ENCODE measurements around the gene KIF6. TPM values are rescaled to one million over a fixed set of nuclear protein-coding genes. Genes with fewer than 3 reads are reported as not detected.

KIF6 gene
- total RNA-seq, 1 donor from 2014 or later: 2.9 TPM

- H3K4me3 Mint-ChIP-seq (ENCODE audit: low read depth): no peak overlapping the region
These were observed 303.0 kb downstream of the KIF6 start for GRCh38 chr6:39422238-39422637.

GRCh38 chr6:39421383-39422225, 303.6 kb downstream of the KIF6 start:
- no peak overlapping the region for H3K4me3 Mint-ChIP-seq (ENCODE audit: low read depth)
- H3K27me3 Mint-ChIP-seq: peaks cover 2% of the 10 kb centered on the region
- no peaks in the 10 kb centered on the region for H3K36me3 Mint-ChIP-seq (ENCODE audit: insufficient read depth)
- no peak for TF ChIP-seq CTCF (IDR thresholded peaks at IDR 0.05; ENCODE audit: unreplicated experiment)
- no peaks in the 10 kb centered on the region for H3K4me1 Mint-ChIP-seq (ENCODE audit: low read depth)
- H3K27ac Mint-ChIP-seq: no peak overlapping the region
- DNase-seq (ENCODE audit: low spot score, unreplicated experiment): no peak
- no peaks in the 10 kb centered on the region for H3K9me3 Mint-ChIP-seq (ENCODE audit: low read depth)

More at GRCh38 chr6:39422238-39422637, 303.0 kb downstream of the KIF6 start:
- Mint-ChIP-seq H3K4me1 (ENCODE audit: low read depth) (no peaks in the 10 kb centered on the region), H3K27ac (no peak overlapping the region), H3K36me3 (ENCODE audit: insufficient read depth) (no peaks in the 10 kb centered on the region), H3K27me3 (peaks cover 2% of the 10 kb centered on the region), H3K9me3 (ENCODE audit: low read depth) (no peaks in the 10 kb centered on the region)
- TF ChIP-seq CTCF (IDR thresholded peaks at IDR 0.05; ENCODE audit: unreplicated experiment): no peak
- no peak for DNase-seq (ENCODE audit: low spot score, unreplicated experiment)

- Mint-ChIP-seq H3K4me3 (ENCODE audit: low read depth) (no peak overlapping the region), H3K4me1 (ENCODE audit: low read depth) (no peaks in the 10 kb centered on the region), H3K9me3 (ENCODE audit: low read depth) (no peaks in the 10 kb centered on the region), H3K36me3 (ENCODE audit: insufficient read depth) (no peaks in the 10 kb centered on the region), H3K27me3 (peaks cover 2% of the 10 kb centered on the region), H3K27ac (no peak overlapping the region)
- DNase-seq (ENCODE audit: low spot score, unreplicated experiment): no peak
- no peak for TF ChIP-seq CTCF (IDR thresholded peaks at IDR 0.05; ENCODE audit: unreplicated experiment)
These were observed 304.6 kb downstream of the KIF6 start for GRCh38 chr6:39420300-39421265.

- H3K36me3 Mint-ChIP-seq (ENCODE audit: insufficient read depth): no peaks in the 10 kb centered on the region
- no peak for TF ChIP-seq CTCF (IDR thresholded peaks at IDR 0.05; ENCODE audit: unreplicated experiment)
- peaks cover 2% of the 10 kb centered on the region for H3K27me3 Mint-ChIP-seq
- DNase-seq (ENCODE audit: low spot score, unreplicated experiment): no peak
- no peaks in the 10 kb centered on the region for H3K9me3 Mint-ChIP-seq (ENCODE audit: low read depth)
- H3K27ac Mint-ChIP-seq: no peak overlapping the region
- no peaks in the 10 kb centered on the region for H3K4me1 Mint-ChIP-seq (ENCODE audit: low read depth)
- no peak overlapping the region for H3K4me3 Mint-ChIP-seq (ENCODE audit: low read depth)
These were observed 305.6 kb downstream of the KIF6 start for GRCh38 chr6:39419607-39420006.

- Mint-ChIP-seq H3K4me3 (ENCODE audit: low read depth) (no peak overlapping the region), H3K9me3 (ENCODE audit: low read depth) (no peaks in the 10 kb centered on the region), H3K4me1 (ENCODE audit: low read depth) (no peaks in the 10 kb centered on the region), H3K36me3 (ENCODE audit: insufficient read depth) (no peaks in the 10 kb centered on the region), H3K27ac (no peak overlapping the region), H3K27me3 (peaks cover 2% of the 10 kb centered on the region)
- no peak for TF ChIP-seq CTCF (IDR thresholded peaks at IDR 0.05; ENCODE audit: unreplicated experiment)
- DNase-seq (ENCODE audit: low spot score, unreplicated experiment): no peak
These were observed 307.8 kb downstream of the KIF6 start for GRCh38 chr6:39417440-39417839.

Data from progenitor cell of endocrine pancreas (in vitro differentiated cells).